Mucosa of descending colon (tissue), 3 donors: ENCODE data around the gene MPZL2. TPM values are rescaled to one million over a fixed set of nuclear protein-coding genes. Genes with fewer than 3 reads are reported as not detected.

Experiments used
- ATAC-seq: fragments of 200-7000 bp; cut with Tn5 transposase; one replicate; pipeline ENCODE4 v1.9.1; 2020; ENCODE audit warnings: mild to moderate bottlenecking, moderate library complexity
- DNase-seq, 3 donors: peaks; one replicate each; pipeline ENCODE4 v3.0.0-alpha.2; 2020
- H3K36me3 ChIP-seq: fragments of 200-600 bp; one replicate; pipeline ENCODE4 v1.8.0; 2021; ENCODE audit warnings: low read depth, mild to moderate bottlenecking
- H3K4me1 ChIP-seq: fragments of 200-600 bp; one replicate; pipeline ENCODE4 v1.8.0; 2021; ENCODE audit warnings: low read depth, mild to moderate bottlenecking
- H3K4me3 ChIP-seq: fragments of 200-600 bp; one replicate; pipeline ENCODE4 v1.8.0; 2021; ENCODE audit warnings: mild to moderate bottlenecking
- H3K9me3 ChIP-seq: fragments of 200-600 bp; one replicate; pipeline ENCODE4 v1.8.0; 2021; ENCODE audit warnings: mild to moderate bottlenecking
- CTCF ChIP-seq: fragments of 200-600 bp; IDR thresholded peaks from one replicate; pipeline ENCODE4 v1.8.0; 2022; ENCODE audit warnings: antibody characterized with exemption, mild to moderate bottlenecking
- intact Hi-C, 2 donors: fragments of 100-400 bp; cut with DNase I in 1 of 2; cut with micrococcal nuclease in 1 of 2; formaldehyde crosslinking; loops; one replicate each; pipeline versions ENCODE4 v1.11.0 to v1.11.1; 2022; cut with DNase I, micrococcal nuclease
- total RNA-seq, 3 donors: library from RNA; stranded (reverse); fragmentation: NEBNext Ultra II Directional in 2 of 3; extraction: Animal tissue kit (Norgen Biotek cat#: 25700) in 2 of 3; gene quantifications; one replicate each; pipeline versions ENCODE4 v1.2.1 to v1.2.4, GENCODE V29; 2021 to 2023
- donor health status: DM: no; HTN: no; CAD: no; lungs with moderate emphysema.
- donor health status: DM: no; HTN: no; CAD: no.
- donor health status: DM: no; HTN: yes; CAD: no.

The MPZL2 gene
- total RNA-seq, 3 donors from 2014 or later = 34.4 to 83.1 (median 72.4) TPM

DNA sequence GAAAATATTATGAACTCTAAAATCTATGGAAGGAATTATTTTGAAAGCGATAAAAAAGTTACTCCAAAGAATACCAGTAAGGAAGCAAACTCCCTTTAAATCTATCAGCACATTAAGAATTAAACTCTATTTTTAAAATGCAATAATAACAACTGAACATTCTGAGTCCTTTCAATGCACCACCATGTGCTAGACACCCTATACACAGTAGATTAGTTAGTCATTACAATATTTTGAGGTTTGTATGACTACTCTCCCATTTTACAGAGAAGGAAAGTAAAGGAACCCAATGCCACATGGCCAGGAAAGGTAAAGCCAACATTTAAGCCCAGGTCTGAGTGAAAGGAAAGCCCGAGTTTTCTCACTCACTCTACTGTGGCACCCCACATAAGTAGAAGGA is 57.0 kb downstream of the MPZL2 start:
- Histone ChIP-seq H3K9me3 (no peaks in the 10 kb centered on the region), H3K4me1 (peaks cover 27% of the 10 kb centered on the region), H3K4me3 (no peak overlapping the region), H3K36me3 (no peaks in the 10 kb centered on the region)
- no peak for TF ChIP-seq CTCF
- DNase-seq (no peak), ATAC-seq (no peak)
- intact Hi-C loops = loop anchor here in 1 of 2 donors (10.0 kb wide), 1 partner anchor 78 kb away; no protein-coding TSS in a partner anchor

- Histone ChIP-seq H3K36me3 (no peaks in the 10 kb centered on the region), H3K9me3 (no peaks in the 10 kb centered on the region), H3K4me3 (no peak overlapping the region), H3K4me1 (peaks cover 27% of the 10 kb centered on the region)
- intact Hi-C loops = loop anchor here in 1 of 2 donors (10.0 kb wide), 1 partner anchor 78 kb away; no protein-coding TSS in a partner anchor
- DNase-seq (no peak), ATAC-seq (peak; percentile 15)
- no peak for TF ChIP-seq CTCF
Measured at GRCh38 chr11:118206391-118207031, 57.6 kb downstream of the MPZL2 start.

DNA sequence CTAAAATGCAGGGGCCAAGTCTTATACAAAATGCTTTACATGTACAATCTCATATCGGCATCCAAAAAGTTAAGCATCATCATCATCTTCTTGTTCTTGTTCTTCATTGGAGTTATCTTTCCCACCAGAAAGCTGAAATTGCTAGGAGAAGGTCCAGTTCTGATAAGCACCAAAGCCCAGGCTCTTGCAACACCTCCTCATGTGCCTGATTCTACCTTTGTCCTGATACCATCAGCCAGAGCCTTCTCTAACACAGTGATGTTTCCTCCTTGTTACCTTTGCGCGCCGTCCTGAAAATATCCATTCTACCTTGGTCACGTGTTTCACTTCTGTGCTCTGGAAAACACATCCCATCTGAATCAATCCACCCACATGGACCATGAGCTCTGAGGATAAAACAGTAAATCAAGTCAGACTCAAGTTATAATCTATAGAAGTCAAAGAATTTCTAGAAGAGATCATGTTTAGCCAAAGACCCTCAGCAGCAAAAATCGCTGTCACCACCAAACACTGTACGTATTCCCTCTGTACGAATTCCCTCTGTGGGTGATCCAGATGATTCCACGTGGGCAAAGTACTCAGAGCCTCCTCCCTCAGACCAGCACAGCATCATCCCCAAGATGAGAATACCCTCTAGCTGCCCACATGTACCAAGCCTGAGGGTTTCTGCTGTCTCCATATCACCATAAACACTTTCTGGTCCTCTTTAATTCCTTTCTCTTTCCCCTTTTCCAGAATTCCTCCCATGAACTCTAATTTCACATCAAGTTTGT is 58.3 kb downstream of the MPZL2 start:
- Histone ChIP-seq H3K9me3 (no peaks in the 10 kb centered on the region), H3K4me1 (peaks cover 22% of the 10 kb centered on the region), H3K36me3 (no peaks in the 10 kb centered on the region), H3K4me3 (no peak overlapping the region)
- DNase-seq = no peak
- no peak for TF ChIP-seq CTCF
- intact Hi-C loops = loop anchor here in 1 of 2 donors (10.0 kb wide), 1 partner anchor 79 kb away; no protein-coding TSS in a partner anchor
- no peak for ATAC-seq

Other genes with a start within 250 kb of the MPZL2 start
- 100 to 1,000 TPM; 159 to 648 (median 243) TPM for gene TMPRSS4, start 187.2 kb downstream of the MPZL2 start, total RNA-seq
- not detected for gene SMIM35, start 177.3 kb downstream of the MPZL2 start, total RNA-seq
- gene SCN4B, start 111.5 kb downstream of the MPZL2 start, total RNA-seq = 1 to 10 TPM; 1.0 to 2.6 (median 1.2) TPM
- 1 to 10 TPM in 1 of 3 donors, under 1 TPM in 2; 0.23 to 3.7 (median 0.34) TPM for gene SCN2B, start 87.7 kb downstream of the MPZL2 start, total RNA-seq
- 10 to 100 TPM in 1 of 3 donors, 1 to 10 TPM in 2; 7.5 to 15.0 (median 7.7) TPM for gene JAML, start 39.3 kb downstream of the MPZL2 start, total RNA-seq
- 10 to 100 TPM in 1 of 3 donors, 1 to 10 TPM in 2; 4.9 to 19.6 (median 9.0) TPM for gene MPZL3, start 11.9 kb downstream of the MPZL2 start, total RNA-seq
- 1 to 10 TPM; 6.3 to 9.7 (median 9.7) TPM for gene CD3E, start 40.4 kb upstream of the MPZL2 start, total RNA-seq
- gene CD3D, start 78.4 kb upstream of the MPZL2 start, total RNA-seq = 1 to 10 TPM; 4.9 to 8.1 (median 7.7) TPM
- gene CD3G, start 80.0 kb upstream of the MPZL2 start, total RNA-seq = 1 to 10 TPM; 2.8 to 5.1 (median 4.2) TPM
- 10 to 100 TPM; 42.3 to 50.1 (median 46.1) TPM for gene UBE4A, start 95.3 kb upstream of the MPZL2 start, total RNA-seq
- 100 to 1,000 TPM; 224 to 287 (median 262) TPM for gene ATP5MG, start 137.3 kb upstream of the MPZL2 start, total RNA-seq
- 10 to 100 TPM; 49.0 to 89.3 (median 51.4) TPM for gene KMT2A, start 172.2 kb upstream of the MPZL2 start, total RNA-seq